Erythroblast (primary cell): ENCODE measurements around the gene LMNTD2.
"Not testable (repeated sequence)": the region's sequence is repeated elsewhere in the genome, so short reads cannot be mapped to it uniquely, and the experiment has no call there.

Source experiments
- DNase-seq, 2 experiments: peaks; one replicate each; lab custom pipeline; 2025; lab: John Stamatoyannopoulos, UW
- GATA1 ChIP-seq: IDR thresholded peaks from 2 replicates; pipeline ENCODE4 v1.6.1; 2011; ENCODE audit warnings: low read depth, mild to moderate bottlenecking, control low read depth, low read length, moderate library complexity
- POLR2A ChIP-seq: IDR thresholded peaks from 2 replicates; pipeline ENCODE4 v1.6.1; 2011; ENCODE audit warnings: mild to moderate bottlenecking, low read length

The LMNTD2 gene

DNA sequence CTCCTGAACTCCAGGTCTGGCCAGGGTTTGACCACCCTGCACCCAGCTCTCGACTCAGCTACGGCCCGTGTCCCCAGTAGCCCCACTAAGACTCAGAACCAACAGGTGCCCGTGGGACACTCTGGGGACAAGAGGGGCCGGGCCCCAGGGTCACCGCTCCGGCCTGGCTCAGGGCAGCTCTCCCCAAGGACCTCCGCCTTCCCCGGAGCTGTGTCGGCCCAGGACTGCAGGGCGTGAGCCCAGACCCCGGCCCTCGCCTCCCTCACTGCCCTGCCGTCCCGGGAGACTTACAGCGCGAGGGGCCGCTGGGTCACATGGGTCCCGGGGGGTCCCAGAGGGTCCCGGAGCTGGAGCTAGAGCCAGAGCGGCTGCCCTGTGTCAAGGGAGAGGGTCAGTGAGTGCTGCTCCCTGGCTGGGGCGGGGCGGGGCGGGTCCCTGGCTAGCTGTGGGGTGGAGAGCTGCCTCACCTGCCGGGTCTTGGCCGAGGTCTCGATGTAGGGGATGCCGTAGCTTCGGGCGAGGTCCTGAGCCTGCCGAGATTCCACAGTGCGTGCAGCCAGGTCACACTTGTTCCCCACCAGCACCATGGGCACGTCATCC, 27.5 kb downstream of the LMNTD2 start:
- no peak for DNase-seq
- TF ChIP-seq POLR2A (no peak), GATA1 (no peak)

DNA sequence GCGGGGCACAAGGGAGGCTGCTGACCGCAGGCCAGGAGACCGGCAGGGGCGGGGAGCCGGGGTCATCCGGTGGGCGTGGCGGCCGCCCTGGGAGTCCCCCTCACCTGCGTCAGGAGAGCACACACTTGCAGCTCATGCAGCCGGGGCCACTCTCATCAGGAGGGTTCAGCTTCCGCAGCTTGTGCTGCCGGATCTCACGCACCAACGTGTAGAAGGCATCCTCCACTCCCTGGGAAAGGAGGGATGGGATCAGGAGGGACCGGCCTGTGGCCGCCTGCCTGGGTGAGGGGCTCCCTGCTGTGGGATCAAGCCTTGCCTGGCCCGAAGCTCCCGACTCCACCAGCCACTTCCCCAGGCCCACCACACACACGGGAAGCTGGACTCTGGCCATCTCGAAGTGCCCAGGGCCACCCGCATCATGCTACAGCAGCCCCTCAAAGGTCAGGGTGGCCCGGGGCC, 28.0 kb downstream of the LMNTD2 start:
- DNase-seq = no peak
- TF ChIP-seq POLR2A (no peak), GATA1 (no peak)

DNA sequence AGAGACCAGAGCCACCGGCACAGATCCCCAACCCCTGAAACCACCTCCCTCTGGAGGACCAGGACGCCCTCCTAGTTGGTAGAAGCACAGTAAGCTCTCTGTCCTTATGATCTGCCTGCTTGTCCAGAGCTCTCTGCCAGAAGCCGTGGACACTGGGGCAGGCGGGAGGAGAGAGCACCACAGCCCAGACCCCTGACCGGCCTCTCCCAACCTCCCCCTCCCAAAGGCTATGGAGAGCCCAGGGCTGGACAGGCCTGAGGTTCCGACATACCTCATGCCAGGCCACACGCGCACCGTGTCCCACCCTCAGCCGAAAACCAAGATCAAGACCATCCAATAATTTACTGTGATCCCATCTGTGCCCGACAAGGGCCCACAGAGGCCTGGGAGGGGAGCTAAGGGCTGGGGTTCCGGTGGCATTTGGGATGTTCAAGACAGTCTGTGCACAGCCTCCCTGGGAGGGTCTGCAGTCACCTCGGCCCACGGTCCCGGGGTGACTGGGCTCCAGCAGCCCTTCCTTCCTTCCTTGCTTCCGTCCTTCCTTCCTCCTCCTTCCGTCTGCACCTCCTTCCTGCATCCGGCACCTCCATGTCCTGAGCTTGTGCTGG, 28.5 kb downstream of the LMNTD2 start:
- no peak for DNase-seq
- no peak for TF ChIP-seq GATA1
- no peak for TF ChIP-seq POLR2A

DNA sequence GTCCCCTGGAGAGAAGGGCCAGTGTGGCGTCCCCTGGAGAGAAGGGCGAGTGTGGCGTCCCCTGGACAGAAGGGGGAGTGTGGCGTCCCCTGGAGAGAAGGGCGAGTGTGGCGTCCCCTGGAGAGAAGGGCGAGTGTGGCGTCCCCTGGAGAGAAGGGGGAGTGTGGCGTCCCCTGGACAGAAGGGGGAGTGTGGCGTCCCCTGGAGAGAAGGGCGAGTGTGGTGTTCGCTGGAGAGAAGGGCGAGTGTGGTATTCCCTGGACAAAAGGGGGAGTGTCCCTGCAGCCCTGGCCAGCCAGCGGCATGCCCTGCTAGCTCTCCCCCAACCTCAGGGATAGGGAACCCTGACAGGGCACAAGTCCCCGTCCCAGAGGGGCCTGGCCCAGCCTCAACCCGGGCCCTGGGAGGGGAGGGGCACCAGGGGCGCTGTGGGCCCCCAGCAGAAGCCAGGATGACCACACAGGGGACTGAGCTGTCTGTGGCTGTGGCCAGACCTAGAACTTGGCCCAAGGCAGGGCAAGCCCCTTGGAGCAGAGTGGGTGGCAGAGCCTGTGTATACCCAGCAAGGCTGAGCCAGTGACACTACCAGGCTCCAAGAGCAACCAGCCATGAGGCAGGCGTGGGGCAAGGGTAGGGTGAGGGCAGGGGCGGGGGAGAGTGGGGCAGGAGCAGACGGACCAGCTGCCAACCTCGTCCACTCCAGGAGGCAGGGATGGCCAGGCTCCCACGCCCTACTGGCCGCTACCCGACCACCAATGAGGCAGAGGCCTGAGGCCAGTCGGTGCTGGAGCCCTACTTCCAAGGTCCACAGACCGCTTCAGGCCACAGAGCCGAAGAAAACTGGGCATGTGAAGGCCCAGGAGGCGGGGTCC, 29.3 kb downstream of the LMNTD2 start:
- no peak for DNase-seq
- TF ChIP-seq POLR2A = no peak
- no peak for TF ChIP-seq GATA1

DNA sequence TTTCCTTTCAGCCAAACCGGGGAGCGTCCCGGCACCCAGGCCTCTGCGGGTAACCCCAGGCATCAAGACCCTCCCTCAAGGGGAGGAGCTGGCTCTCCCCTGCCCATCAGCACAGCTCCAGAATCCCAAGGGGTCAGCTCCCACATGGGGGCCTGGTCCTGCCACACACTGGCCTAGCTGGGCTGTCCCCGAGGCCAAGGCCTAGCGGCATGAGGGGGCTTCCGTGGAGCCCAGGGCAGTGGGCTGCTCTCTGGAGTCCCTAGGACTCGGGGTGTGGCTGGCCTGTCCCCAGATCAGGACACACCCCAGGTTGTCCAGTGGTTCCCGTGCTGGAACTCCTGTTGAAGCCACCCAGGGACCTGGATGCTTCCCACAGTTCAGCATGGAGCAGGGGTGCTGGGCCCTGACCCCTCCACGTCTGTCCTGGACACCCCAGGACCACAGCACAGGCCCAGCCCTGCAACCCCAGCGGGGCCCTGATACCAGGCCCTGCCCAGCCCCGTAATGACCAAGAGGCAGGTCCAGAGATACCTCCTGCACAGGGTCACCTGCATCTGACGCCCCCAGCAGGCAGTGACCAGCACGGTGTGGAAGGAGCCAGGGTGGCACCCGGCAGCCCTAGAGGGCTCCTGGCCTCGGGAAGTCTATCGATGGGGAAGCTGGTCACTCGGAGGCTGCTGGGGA, 30.7 kb downstream of the LMNTD2 start:
- DNase-seq = no peak
- no peak for TF ChIP-seq POLR2A
- no peak for TF ChIP-seq GATA1

DNA sequence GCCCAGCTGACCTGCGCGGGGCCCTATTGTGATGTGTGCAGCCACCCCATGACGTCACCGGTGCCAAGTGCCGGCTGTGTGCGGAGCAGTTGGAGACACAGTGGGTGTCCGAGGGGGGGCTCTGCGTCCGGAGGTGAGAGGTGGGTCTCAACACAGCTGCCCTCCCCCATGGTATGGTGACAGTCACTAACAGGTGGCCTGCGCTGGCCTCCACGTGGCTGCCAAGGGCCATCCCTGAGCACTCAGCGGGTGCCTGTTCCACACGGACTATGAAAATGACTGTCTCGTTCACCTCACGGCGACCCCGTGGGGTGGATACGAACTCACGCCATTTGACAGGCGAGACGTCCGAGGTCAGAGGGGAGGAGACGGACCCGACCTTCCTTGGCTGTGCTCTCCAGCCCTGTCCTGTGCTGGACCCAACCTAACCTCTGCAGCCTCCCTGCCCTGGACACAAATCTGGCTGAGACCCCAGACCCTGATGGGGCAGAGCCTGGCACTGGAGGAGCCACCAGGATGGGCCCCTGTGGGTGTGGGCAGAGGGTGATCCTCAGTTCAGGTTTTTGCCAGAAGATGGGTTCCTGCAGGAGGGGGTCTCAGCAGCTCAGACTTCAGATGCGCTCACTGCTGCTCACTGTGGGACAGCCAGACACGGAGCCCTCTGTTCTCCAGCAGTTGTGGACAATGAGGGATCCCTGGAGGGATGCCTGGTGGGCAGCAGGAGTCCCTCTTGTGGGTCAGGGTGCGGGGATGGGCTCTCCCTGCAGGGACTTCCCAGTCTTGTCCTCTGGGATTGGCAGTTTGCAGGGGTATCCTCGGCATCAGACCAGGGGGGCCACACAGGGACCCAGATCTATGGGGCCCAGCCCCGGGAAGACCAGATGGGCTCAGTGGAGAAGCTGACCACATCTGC, 31.5 kb downstream of the LMNTD2 start:
- no peak for DNase-seq
- TF ChIP-seq POLR2A = no peak
- TF ChIP-seq GATA1 = no peak

DNA sequence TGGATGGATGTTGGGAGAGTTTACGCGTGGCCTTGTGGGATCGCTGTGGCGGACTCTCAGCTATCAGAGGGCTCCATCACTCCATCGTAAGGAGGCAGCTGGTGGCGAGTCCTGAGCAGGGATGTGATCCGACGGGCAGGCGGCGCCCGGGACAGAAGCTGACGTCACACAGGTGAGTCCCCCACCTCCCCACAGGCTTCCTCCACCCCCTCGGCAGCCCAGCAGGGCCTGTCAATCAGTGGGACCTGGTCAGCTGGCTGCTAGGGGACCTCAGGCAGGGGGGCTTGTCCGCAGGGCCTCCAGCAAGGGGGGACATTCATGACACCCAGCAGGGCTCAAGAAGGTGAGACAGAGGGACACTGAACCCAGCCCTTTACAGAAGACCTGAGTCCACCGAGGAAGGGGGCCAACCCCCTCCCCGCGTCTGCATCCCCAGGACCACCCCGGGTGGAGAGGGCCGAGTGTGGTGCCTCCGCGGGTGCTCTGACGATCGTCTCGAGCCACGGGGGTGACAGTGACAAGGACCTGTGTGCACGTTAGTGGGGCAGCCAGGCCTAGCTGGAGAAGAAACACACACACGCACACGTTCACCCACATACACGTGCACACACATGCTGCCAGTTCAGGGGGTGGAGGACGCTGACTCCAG, 32.2 kb downstream of the LMNTD2 start:
- DNase-seq = no peak
- TF ChIP-seq POLR2A (no peak), GATA1 (no peak)

DNA sequence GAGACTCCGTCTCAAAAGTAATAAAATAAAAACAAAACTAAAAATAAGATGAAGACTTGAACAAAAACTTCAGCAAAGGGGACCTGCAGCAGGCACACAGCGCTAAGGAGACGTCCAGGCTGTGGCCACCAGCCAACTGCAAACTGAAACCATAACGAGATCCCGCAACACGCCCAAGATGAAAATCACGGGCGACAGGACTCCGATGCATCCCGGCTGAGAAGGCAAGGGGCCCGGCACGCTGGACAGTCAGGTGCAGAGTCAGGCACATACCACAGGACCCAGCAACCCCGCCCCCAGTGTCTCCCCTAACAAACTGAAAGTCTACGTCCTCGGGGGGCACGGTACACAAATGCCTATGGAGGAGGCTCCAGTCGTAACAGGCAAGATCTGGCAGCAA, 34.3 kb downstream of the LMNTD2 start:
- no peak for DNase-seq
- TF ChIP-seq POLR2A (no peak), GATA1 (no peak)

DNA sequence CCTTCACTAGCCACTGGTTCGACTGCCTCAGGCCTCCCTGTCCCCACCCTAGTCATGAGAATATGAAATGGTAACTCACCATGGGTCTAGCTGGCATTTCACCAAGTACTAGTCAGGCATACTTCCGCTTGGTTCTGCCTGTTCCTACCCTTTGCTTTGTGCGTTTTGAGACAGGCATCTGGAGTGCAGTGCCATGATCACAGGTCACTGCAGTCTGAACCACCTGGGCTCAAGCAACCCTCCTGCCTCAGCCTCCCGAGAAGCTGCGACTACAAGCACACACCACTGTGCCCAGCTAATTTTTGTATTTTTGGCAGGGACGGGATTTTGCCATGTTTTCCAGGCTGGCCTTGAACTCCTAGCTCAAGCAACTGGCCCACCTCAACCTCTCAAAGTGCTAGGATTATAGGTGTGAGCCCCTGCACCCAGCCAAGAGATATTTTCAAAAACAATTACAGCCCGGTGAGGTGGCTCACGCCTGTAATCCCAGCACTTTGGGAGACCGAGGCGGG, 39.3 kb downstream of the LMNTD2 start:
- no peak for TF ChIP-seq GATA1
- TF ChIP-seq POLR2A = no peak
- no peak for DNase-seq

DNA sequence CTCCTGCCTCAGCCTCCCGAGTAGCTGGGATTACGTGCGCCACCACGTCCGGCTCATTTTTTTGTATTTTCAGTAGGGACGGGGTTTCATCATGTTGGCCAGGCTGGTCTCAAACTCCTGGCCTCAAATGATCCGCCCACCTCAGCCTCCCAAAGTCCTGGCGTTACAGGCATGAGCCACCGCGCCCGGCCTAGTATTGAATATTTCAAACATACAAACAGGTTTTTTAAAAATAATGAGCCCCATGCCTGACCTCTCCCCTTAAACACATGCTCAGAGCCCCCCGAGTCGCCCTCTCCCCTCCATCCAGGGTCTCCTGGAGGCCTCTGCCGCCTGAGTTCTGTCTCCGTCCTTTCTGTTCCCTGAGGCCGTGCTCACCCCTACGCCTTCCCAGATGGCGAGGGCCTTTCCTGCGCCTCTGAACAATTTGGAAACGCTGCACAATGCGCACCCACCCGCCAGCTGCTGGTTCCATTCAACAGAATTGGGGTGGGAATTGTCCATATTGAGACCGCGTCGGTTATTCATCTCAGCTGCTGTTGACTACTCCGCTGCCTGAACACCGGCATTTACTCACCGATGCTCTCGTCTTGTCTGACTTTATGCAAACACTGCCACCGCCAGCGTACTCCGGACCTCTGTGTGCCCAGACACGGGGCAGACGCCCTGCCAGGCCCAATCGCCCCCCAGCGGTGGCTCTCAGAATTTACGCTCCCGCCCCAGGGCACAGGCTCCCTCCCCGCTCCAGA, 39.9 kb downstream of the LMNTD2 start:
- peak; percentile 52 to 63 for DNase-seq
- TF ChIP-seq GATA1 = no peak
- TF ChIP-seq POLR2A = no peak

DNA sequence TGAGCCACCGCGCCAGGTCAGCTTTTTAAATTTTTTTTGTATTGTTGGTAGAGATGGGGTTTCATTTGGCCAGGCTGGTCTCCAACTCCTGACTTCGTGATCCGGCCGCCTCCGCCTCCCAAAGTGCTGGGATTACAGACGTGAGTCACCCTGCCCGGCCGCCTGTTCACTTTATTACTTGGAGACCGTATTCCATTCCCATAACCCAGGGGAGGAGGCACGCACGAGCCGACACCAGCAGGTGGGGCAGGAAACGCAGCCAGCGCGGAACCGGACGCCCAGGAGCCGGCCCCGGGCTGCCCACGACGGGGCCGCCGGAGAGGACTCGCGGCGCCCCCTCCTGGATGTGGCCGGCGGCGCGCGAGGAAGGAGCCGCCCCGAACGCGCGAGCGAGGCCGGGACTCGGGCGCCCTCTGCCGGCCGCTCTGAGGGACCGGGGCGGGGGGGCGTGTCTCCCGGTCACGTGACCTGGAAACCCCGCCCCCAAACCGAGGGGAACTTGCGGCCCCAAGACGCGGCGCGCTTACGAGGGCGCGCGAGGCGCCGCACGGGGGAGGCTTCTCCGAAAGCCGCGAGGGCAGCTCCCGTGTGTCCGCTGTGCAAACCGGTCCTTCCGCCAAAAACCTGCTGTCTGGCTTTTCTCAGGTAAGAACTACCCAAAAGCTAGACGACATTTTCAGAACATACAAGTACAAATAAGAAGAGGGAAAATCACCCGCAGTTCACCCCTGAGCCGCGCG, 41.9 kb downstream of the LMNTD2 start:
- TF ChIP-seq POLR2A (peak; percentile 38), GATA1 (no peak)
- no peak for DNase-seq

DNA sequence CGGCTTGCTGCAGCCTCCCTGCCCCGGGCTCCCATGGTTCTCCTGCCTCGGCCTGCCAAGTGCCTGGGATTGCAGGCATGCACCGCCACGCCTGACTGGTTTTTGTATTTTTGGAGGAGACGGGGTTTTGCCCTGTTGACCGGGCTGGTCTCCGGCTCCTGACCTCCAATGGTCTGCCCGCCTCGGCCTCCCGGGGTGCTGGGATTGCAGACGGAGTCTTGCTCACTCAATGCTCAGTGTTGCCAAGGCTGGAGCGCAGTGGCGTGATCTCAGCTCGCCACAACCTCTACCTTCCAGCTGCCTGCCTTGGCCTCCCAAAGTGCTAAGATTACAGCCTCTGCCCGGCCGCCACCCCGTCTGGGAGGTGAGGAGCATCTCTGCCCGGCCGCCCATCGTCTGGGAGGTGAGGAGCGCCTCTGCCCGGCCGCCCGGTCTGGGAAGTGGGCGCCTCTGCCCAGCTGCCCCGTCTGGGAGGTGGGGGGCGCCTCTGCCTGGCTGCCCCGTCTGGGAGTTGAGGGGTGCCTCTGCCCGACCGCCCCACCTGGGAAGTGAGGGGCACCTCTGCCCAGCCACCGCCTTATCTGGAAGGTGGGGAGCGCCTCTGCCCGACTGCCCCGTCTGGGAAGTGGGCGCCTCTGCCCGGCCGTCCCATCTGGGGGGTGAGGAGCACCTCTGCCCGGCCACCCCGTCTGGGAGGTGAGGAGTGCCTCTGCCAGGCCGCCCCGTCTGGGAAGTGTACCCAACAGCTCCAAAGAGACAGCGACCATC, 43.4 kb downstream of the LMNTD2 start:
- not testable (repeated sequence) for DNase-seq
